Astrocyte of the spinal cord (primary cell): Measurements from ENCODE around the gene SMARCA1.

Experiments used
- DNase-seq: peaks from one replicate; pipeline ENCODE4 v3.0.0; 2011; ENCODE audit warnings: low read depth, low spot score
- H3K4me3 ChIP-seq: 2 replicates; pipeline ENCODE4 v1.5.1; 2011; ENCODE audit warnings: low read depth, mild to moderate bottlenecking, low read length, moderate library complexity
- in situ Hi-C: cut with HindIII; loops from 2 replicates; pipeline ENCODE4 v1.10.0; 2017; ENCODE audit warnings: low sequenced_read_pairs
- TF ChIP-seq, protein P1 (sequence below): IDR thresholded peaks from 2 replicates; pipeline ENCODE4 v1.5.1; 2012; ENCODE audit warnings: low read depth, mild to moderate bottlenecking, low read length, inconsistent platforms

The SMARCA1 gene

GRCh38 chrX:129462707-129463106, 60.6 kb downstream of the SMARCA1 start:
- in situ Hi-C loops = no loop called here
- TF ChIP-seq, protein P1, sequence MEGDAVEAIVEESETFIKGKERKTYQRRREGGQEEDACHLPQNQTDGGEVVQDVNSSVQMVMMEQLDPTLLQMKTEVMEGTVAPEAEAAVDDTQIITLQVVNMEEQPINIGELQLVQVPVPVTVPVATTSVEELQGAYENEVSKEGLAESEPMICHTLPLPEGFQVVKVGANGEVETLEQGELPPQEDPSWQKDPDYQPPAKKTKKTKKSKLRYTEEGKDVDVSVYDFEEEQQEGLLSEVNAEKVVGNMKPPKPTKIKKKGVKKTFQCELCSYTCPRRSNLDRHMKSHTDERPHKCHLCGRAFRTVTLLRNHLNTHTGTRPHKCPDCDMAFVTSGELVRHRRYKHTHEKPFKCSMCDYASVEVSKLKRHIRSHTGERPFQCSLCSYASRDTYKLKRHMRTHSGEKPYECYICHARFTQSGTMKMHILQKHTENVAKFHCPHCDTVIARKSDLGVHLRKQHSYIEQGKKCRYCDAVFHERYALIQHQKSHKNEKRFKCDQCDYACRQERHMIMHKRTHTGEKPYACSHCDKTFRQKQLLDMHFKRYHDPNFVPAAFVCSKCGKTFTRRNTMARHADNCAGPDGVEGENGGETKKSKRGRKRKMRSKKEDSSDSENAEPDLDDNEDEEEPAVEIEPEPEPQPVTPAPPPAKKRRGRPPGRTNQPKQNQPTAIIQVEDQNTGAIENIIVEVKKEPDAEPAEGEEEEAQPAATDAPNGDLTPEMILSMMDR = no peak
- no peak for DNase-seq
- no peak overlapping the region for H3K4me3 ChIP-seq

DNA sequence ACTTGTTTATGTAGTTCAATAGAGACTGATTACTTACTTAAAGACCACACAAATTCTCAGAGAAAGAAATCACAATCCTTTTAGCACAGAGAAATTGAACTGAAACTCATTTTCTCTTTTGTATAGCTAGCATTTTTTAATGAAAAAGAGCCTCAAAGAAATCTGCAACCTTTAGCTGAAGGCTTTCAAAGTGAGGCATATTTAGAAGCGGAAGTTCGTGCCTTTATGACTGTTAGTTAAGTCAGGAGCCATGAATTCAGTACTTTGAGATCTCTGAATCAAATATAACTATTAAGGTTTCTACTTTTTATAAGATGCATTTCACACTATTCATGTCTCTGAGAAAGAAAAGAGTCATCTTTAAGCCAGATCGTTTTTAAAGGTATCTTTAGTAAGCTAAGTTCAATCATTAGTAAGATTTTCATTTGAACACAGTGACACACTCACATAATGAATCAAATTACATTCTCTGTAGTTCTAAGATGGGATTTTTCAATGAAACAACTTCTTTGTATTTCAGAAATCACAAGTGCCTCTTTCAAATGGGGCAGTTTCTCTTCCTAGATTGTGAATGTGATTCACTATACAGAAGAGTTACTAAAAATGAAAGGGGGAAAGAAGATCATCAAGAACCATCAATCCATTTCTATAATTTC, 61.4 kb downstream of the SMARCA1 start:
- H3K4me3 ChIP-seq = no peak overlapping the region
- in situ Hi-C loops = no loop called here
- TF ChIP-seq, protein P1 = no peak
- no peak for DNase-seq

GRCh38 chrX:129452523-129452922, 70.8 kb downstream of the SMARCA1 start:
- in situ Hi-C loops = no loop called here
- TF ChIP-seq, protein P1 = no peak
- DNase-seq = no peak
- H3K4me3 ChIP-seq = no peak overlapping the region

- H3K4me3 ChIP-seq = no peak overlapping the region
- DNase-seq = no peak
- TF ChIP-seq, protein P1 = no peak
- in situ Hi-C loops = no loop called here
Observed at GRCh38 chrX:129450123-129450522, 73.2 kb downstream of the SMARCA1 start.

DNA sequence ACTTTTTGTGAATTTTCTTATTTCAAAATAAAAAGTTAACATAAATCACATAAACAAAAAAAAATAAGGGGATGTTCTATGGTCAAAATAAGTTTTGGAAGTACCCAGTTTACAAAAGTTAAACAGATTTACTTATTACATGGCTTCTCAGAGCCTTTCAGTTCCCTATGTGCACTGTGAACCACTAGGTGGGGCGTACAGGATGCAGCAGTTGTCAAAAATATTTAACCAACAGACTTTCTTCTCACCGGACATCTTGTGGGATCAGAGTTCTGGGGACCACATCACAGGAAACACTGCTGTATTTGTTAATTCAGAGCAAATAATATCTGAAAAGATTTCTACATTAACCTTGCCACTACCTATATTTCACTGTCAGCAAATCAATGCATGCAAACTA, 74.1 kb downstream of the SMARCA1 start:
- DNase-seq = no peak
- no peak overlapping the region for H3K4me3 ChIP-seq
- in situ Hi-C loops = no loop called here
- TF ChIP-seq, protein P1 = peak; percentile 17

DNA sequence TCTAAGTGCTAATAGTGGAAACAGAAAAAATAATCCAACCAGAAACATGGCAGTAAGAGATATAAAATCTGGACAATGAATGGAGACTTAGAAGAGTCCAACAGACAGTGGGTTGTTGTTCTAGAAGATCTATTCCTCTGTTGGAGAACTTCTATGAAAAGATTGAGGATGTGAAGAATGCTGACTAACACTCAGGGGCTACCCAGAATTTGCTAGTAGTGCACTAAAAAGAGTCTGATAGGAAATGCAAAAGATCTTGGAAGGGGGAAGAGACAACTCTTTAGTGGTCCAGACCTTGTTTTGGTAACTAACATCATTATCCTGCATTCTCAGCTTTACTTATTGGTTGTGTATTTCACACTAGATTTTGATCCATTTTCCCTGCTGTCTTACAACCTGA, 77.9 kb downstream of the SMARCA1 start:
- TF ChIP-seq, protein P1 = no peak
- no peak for DNase-seq
- in situ Hi-C loops = no loop called here
- H3K4me3 ChIP-seq = no peak overlapping the region
